HepG2 (cell line): ENCODE measurements around the gene ZNF821. TPM values are rescaled to one million over a fixed set of nuclear protein-coding genes. Genes with fewer than 3 reads are reported as not detected.

ENCODE experiments used
- ARID3A ChIP-seq: IDR thresholded peaks from 2 replicates; pipeline ENCODE4 v1.6.1; 2012; ENCODE audit warnings: low read depth, low read length, improper control_type of control experiment
- CEBPB ChIP-seq: IDR thresholded peaks from 2 replicates; pipeline ENCODE4 v1.6.1; 2011; ENCODE audit warnings: low read depth, low read length, improper control_type of control experiment, borderline replicate concordance
- GLI4 ChIP-seq: sonication (generic); formaldehyde crosslinking; IDR thresholded peaks from 2 replicates; pipeline ENCODE4 v1.5.1; 2020; ENCODE audit warnings: missing genetic modification reagents, mild to moderate bottlenecking, moderate library complexity, borderline replicate concordance
- TCF7 ChIP-seq: sonication (generic); IDR thresholded peaks from 2 replicates; pipeline ENCODE4 v1.6.1; 2016; ENCODE audit warnings: antibody characterized with exemption, low read depth
- ZNF7 ChIP-seq: IDR thresholded peaks from 2 replicates; pipeline ENCODE4 v1.6.1; 2016; ENCODE audit warnings: missing biosample characterization, missing genetic modification reagents
- ZXDC ChIP-seq: sonication (generic); formaldehyde crosslinking; IDR thresholded peaks from 2 replicates; pipeline ENCODE4 v1.5.0; 2020; ENCODE audit warnings: mild to moderate bottlenecking, missing genetic modification reagents
- polyA plus RNA-seq, 8 experiments: library from polyadenylated mRNA; depleted of rRNA in 3 of 8; stranded (reverse) in 7 of 8; unstranded in 1 of 8; fragments of >200 nt; fragmentation: Illumina TruSeq in 4 of 8; extraction: Trizol in 4 of 8; gene quantifications; 2 replicates each; pipeline versions ENCODE4 v1.2.1 to v1.2.3, GENCODE V29; 2011 to 2016; ENCODE audit warnings: low read depth in 4 of 8, missing spikeins in 1 of 8, mixed read lengths in 1 of 8; ENCODE audit not compliant: insufficient read depth in 1 of 8
- total RNA-seq, 5 experiments: library from RNA; depleted of rRNA; stranded (reverse); fragments of >200 nt; fragmentation: Illumina TruSeq; extraction: Trizol; gene quantifications; 2 replicates each; pipeline ENCODE4 v1.2.3, GENCODE V29; 2016; ENCODE audit warnings: low read depth in 1 of 5
- TF ChIP-seq, protein P1 (sequence below): sonication (generic); formaldehyde crosslinking; IDR thresholded peaks from 2 replicates; pipeline ENCODE4 v1.4.0; 2020; ENCODE audit warnings: missing genetic modification reagents
- TF ChIP-seq, protein P2 (sequence below): IDR thresholded peaks from 2 replicates; pipeline ENCODE4 v1.6.1; 2012; ENCODE audit warnings: low read length, improper control_type of control experiment
- TF ChIP-seq, protein P3 (sequence below): sonication (generic); formaldehyde crosslinking; IDR thresholded peaks from 2 replicates; pipeline ENCODE4 v1.5.0; 2020; ENCODE audit warnings: missing genetic modification reagents
- TF ChIP-seq, protein P4 (sequence below): conservative IDR thresholded peaks from 2 replicates; pipeline ENCODE4 v1.6.1; 2018; ENCODE audit warnings: missing genetic modification reagents

The ZNF821 gene
- total and polyA plus RNA-seq, 2 of the 13 experiments (the other 11 are each of a cell fraction or from before 2014, with no cell fraction given), result 7.0 to 9.1 TPM

DNA sequence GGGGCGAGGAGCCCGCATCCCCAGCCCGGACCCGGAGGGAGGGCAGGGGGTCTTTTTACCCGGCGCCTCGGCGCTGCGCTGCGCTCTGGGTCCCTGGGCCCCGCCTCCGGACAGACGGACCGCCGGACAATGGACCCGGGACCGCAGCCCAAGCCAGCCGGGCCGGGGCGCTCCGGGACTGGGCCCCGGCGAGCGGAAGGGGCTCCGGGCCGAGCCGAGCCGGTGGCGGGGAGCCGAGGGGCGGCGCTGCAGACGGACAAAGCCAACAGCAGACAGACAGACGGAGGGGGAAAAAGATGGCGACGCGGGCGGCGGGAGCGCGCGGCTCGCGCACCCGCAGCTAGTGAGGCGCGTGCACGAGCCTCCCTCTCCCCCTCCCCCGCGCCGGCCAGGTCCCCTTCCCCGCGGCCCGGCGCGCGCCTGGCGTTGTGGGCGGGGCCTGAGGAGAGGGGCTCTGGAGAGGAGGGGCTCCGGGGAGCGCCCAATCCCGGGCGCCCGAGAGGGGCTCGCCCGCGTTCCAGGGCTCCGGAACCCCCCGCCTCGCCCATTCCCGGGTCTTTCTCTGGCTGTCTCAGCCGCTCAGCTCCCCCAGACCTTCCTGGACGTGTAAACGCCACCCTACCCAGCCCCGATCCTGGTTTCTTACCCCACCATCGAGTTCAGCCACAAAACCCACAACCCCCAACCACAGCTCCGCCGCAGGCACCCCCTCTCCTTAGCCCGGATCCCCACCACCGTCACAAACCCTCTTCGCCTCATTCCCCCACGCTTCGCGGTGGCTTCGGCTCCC, at the start of gene ZNF821 (continued):
- TF ChIP-seq, protein P1, sequence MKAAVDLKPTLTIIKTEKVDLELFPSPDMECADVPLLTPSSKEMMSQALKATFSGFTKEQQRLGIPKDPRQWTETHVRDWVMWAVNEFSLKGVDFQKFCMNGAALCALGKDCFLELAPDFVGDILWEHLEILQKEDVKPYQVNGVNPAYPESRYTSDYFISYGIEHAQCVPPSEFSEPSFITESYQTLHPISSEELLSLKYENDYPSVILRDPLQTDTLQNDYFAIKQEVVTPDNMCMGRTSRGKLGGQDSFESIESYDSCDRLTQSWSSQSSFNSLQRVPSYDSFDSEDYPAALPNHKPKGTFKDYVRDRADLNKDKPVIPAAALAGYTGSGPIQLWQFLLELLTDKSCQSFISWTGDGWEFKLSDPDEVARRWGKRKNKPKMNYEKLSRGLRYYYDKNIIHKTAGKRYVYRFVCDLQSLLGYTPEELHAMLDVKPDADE (CRISPR knock-in tag), result no peak
- TF ChIP-seq, protein P2, sequence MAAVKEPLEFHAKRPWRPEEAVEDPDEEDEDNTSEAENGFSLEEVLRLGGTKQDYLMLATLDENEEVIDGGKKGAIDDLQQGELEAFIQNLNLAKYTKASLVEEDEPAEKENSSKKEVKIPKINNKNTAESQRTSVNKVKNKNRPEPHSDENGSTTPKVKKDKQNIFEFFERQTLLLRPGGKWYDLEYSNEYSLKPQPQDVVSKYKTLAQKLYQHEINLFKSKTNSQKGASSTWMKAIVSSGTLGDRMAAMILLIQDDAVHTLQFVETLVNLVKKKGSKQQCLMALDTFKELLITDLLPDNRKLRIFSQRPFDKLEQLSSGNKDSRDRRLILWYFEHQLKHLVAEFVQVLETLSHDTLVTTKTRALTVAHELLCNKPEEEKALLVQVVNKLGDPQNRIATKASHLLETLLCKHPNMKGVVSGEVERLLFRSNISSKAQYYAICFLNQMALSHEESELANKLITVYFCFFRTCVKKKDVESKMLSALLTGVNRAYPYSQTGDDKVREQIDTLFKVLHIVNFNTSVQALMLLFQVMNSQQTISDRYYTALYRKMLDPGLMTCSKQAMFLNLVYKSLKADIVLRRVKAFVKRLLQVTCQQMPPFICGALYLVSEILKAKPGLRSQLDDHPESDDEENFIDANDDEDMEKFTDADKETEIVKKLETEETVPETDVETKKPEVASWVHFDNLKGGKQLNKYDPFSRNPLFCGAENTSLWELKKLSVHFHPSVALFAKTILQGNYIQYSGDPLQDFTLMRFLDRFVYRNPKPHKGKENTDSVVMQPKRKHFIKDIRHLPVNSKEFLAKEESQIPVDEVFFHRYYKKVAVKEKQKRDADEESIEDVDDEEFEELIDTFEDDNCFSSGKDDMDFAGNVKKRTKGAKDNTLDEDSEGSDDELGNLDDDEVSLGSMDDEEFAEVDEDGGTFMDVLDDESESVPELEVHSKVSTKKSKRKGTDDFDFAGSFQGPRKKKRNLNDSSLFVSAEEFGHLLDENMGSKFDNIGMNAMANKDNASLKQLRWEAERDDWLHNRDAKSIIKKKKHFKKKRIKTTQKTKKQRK, result no peak
- TF ChIP-seq CEBPB (no peak), TCF7 (no peak), ZNF7 (CRISPR knock-in tag) (no peak), GLI4 (CRISPR knock-in tag) (peak; percentile 56; the same call in 1 of the 2 replicates), ARID3A (no peak), ZXDC (CRISPR knock-in tag) (no peak)
- TF ChIP-seq, protein P3, sequence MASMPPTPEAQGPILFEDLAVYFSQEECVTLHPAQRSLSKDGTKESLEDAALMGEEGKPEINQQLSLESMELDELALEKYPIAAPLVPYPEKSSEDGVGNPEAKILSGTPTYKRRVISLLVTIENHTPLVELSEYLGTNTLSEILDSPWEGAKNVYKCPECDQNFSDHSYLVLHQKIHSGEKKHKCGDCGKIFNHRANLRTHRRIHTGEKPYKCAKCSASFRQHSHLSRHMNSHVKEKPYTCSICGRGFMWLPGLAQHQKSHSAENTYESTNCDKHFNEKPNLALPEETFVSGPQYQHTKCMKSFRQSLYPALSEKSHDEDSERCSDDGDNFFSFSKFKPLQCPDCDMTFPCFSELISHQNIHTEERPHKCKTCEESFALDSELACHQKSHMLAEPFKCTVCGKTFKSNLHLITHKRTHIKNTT (CRISPR knock-in tag), result no peak
- TF ChIP-seq, protein P4, sequence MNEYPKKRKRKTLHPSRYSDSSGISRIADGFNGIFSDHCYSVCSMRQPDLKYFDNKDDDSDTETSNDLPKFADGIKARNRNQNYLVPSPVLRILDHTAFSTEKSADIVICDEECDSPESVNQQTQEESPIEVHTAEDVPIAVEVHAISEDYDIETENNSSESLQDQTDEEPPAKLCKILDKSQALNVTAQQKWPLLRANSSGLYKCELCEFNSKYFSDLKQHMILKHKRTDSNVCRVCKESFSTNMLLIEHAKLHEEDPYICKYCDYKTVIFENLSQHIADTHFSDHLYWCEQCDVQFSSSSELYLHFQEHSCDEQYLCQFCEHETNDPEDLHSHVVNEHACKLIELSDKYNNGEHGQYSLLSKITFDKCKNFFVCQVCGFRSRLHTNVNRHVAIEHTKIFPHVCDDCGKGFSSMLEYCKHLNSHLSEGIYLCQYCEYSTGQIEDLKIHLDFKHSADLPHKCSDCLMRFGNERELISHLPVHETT, result no peak
